ENCODE measurements around the gene DNASE1L3.
"Not testable (repeated sequence)": the region's sequence is repeated elsewhere in the genome, so short reads cannot be mapped to it uniquely, and the experiment has no call there.

DNASE1L3 gene
- 0 to 0.15 (median 0) reads per million in 4 donors for total RNA-seq

GRCh38 chr3:58210761-58211460 is at the start of gene DNASE1L3:
Gene DNASE1L3 (minus strand): TSS chr3:58210972. CDS start chr3:58210906, 66 bp downstream.
- DNase-seq = no peak

GRCh38 chr3:58260261-58260731 is 49.5 kb upstream of the DNASE1L3 start:
- peak in 1 of 5 donors; percentile 37 for DNase-seq

- no peak for DNase-seq
Measured at GRCh38 chr3:58258392-58259055, 47.8 kb upstream of the DNASE1L3 start.

GRCh38 chr3:58256511-58256910 is 45.7 kb upstream of the DNASE1L3 start:
- no peak for DNase-seq

GRCh38 chr3:58256061-58256460 is 45.3 kb upstream of the DNASE1L3 start:
- no peak for DNase-seq

DNA sequence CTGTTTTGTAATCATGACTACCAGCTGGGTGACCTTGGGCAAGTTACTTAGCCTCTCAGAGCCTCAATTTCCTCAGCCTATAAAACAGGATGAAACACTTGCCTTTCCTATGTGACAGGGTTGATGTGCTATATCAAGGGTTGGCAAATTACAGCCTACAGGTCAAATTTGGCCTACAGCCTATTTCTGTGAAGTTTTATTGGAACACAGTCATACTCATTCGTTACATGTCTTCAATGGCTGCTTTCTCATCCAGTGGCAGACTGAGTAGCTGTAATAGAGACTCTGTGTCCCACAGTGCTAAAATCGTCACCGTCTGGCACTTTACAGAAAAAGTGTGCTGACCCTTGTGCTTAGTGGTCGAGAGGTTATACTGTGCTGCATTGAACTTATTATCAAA is 43.4 kb upstream of the DNASE1L3 start:
- DNase-seq = no peak

DNA sequence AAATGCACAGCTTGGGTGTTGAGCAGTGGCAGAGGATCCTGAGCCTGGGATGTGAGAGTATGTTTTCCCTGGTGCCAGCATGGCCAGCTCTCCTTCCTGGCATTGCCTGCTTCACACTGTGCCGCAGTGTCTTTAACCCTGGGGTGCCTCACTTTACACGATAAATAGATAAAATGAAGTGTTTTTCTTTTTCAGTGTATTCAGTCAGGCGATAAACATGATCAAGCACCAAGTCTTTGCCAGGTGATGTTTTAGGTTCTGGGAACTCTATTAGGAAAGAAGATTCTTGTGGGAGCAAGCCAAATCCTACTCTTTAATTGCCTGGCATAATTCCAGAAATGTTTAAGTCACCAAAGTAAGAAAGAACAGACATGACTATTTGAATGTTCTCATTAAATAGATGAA is 40.9 kb upstream of the DNASE1L3 start:
- DNase-seq = no peak

- no peak for DNase-seq
Measured at GRCh38 chr3:58250093-58250707, 39.4 kb upstream of the DNASE1L3 start.

GRCh38 chr3:58249358-58250092 is 38.8 kb upstream of the DNASE1L3 start:
- DNase-seq = no peak

DNA sequence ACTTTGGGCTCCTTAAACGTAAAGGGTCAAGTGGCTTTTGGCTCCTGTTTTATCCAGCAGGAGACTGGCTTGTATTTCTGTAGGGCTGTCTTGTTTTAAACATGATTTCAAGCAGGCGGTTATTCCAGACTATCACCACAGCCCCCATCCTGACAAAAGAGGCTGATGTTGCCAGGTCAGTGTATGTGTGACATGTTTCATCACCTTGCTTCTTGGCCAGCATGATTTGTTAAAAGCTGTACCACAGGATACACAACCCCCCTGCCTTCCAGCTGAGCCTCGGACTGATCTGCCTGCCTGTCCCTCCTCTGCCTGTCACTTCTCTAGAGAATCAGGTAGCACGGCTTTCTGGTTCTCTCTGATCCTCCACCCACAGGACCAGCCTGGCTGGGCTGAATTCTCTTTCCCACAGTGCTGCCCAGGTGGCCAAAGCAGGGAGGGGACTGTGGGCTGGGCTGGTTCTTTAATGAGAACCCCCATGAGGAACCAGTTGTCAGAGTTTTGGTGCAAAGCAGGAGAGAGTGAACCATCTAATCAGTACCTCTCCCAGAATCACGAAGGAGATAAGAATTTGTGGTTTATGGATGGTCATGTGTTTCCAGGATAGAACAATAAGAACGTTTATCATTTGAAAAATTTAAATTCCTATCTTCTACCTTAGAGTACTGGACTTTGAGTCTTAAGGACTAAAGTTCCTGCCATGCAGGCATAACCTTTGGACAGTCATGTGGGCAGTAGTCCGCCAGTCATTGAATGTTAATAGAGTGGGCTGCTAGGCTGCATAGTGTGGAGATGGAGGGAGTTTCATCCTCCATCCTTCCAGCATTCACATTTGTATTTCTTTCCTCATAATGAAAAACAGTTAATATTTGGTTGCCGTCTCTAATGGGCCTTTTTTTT is 35.6 kb upstream of the DNASE1L3 start:
- DNase-seq = no peak

- no peak for DNase-seq
Measured at GRCh38 chr3:58243976-58244585, 33.3 kb upstream of the DNASE1L3 start.

- DNase-seq = not testable (repeated sequence)
Measured at GRCh38 chr3:58242860-58243259, 32.1 kb upstream of the DNASE1L3 start.

DNA sequence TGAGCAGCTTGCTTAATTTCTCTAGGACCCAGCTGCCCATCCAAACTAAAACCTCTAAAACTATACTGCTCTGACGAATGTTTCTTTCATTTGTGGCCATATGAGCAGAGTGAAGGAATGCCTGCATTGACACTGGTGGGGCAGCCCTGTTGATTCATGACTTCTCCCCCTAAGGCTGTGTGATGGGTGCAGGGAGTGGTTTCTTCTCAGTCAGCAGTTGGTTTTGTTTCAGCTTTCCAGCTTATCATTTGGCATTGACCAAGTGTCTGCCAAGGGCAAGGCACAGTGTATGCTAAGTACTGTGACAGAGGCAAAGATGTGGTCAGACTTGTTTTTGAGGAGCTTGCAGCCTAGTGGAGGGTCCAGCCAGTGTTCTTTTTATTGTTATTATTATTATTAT is 31.6 kb upstream of the DNASE1L3 start:
- DNase-seq = no peak

DNA sequence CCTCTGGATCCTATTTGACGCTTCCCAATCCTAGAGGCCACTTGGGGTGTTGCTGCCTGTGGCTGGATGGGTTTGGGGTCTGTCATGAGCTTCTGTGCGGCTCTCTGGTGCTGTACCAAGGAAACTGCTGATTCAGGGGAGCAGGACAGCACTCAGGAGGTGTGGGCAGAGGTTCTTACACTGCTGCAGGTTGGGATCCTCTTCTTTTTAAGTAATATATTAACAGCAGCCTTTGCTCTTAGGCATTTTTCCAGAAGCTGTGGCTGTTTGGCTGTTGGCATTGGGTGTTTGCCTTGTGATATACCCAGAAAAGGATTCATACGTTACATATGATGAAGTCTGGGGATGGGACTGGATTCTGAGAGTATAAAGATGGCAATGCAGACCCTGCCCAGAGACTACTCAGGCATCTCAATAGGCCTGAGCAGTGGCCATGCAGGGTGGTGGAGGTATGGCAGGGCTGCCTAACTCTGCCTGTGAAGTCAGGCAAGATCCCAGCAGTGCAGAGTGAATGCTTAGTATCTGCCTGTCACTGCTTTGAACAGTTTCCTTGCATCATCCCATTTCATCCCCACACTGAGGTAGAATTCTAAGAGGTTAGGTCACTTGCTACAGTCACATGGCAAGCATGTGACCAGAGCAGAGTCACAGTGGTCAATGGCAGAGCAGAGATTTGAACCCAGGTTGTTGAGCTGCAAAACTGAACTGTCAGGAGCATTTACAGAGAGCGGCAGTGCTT is 30.7 kb upstream of the DNASE1L3 start:
- no peak for DNase-seq

GRCh38 chr3:58238830-58239229 is 28.1 kb upstream of the DNASE1L3 start:
- DNase-seq = no peak

DNA sequence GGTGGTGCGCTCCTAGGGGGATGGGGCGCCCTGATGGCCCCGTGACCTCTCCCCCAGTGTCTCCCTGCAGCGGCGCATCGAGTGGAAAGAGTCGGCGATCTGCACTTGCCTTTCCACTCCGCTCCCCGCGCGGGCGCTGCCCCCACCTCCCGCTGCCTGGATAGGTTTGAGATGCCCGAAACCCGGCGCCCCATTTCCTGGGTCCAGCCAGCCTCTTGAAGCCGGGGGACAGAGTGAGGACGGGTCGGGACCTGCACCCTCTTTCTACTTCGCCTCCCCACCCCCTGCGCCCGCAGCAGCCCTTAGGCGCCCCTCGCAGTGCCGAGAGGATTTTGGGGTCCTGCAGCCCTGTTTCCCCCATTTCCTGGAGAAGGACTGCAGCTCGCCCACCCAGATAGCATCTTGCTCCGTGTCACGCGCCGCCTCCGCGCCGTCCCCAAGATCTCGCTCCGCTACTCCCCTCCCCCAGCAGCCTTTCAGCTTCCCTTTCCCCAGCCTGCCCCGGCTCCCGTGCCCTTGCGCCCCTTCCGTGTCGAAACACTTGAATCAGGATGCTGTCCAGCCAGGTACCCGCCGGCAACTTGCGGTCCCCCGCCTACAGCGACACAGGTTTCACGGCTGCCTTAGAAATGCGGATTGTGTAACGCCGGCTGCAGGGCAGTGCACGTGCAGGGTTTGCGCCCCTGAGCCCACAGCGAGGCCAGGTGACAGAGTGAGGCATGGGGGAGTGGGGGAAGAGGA is 27.3 kb upstream of the DNASE1L3 start:
- DNase-seq = peak; percentile 14 to 55 (median 22)

GRCh38 chr3:58237238-58237940 is 26.6 kb upstream of the DNASE1L3 start, which contains the start of gene ABHD6:
Gene ABHD6 (plus strand): TSS chr3:58237792. CDS start chr3:58256587, 18,795 bp downstream.
- DNase-seq = peak; percentile 48 to 78 (median 74)

- DNase-seq = no peak
Measured at GRCh38 chr3:58236527-58237237, 25.9 kb upstream of the DNASE1L3 start.

DNA sequence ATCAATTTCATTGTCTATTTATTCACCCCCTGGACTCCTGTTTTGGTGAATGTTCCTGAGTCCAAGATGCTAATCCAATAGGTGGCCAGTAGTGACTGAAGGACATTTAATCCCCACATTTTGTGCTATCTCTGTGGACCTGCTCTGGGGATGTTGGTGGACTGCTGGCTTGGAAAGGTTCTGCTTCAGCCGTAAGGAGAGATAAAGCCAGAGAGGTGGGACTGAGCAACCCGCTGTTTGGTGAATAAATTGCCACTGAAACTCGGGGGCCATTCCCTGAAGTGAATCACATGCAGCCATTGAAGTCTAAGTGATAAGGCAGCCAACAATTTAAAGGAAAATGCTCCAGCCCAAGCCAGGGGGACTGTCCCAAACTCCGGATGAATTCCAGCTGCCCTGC is 25.2 kb upstream of the DNASE1L3 start:
- DNase-seq = no peak
